ENCODE data around the gene P2RY4.
"Not testable (repeated sequence)": the region's sequence is repeated elsewhere in the genome, so short reads cannot be mapped to it uniquely, and the experiment has no call there.

The P2RY4 gene

GRCh38 chrX:70243601-70244000 is 16.4 kb downstream of the P2RY4 start:
- DNase-seq (ENCODE audit: low read depth in 2 of 2): not testable (repeated sequence)

GRCh38 chrX:70241501-70241900 is 18.5 kb downstream of the P2RY4 start:
- DNase-seq (ENCODE audit: low read depth in 2 of 2): no peak

GRCh38 chrX:70240751-70241150 is 19.3 kb downstream of the P2RY4 start:
- DNase-seq (ENCODE audit: low read depth in 2 of 2): no peak

- no peak for DNase-seq (ENCODE audit: low read depth in 2 of 2)
Measured at GRCh38 chrX:70234355-70234754, 25.6 kb downstream of the P2RY4 start, which contains the start of gene AWAT1. TSS of gene AWAT1 (plus strand) at chrX:70234655. CDS start at chrX:70234696, 41 bp downstream.

- DNase-seq (ENCODE audit: low read depth in 2 of 2): no peak
Measured at GRCh38 chrX:70231666-70232065, 28.3 kb downstream of the P2RY4 start.

GRCh38 chrX:70226687-70227086 is 33.3 kb downstream of the P2RY4 start:
- DNase-seq (ENCODE audit: low read depth in 2 of 2): no peak

- no peak for DNase-seq (ENCODE audit: low read depth in 2 of 2)
Measured at GRCh38 chrX:70226048-70226447, 34.0 kb downstream of the P2RY4 start.

GRCh38 chrX:70219938-70220764 is 39.9 kb downstream of the P2RY4 start:
- no peak for DNase-seq (ENCODE audit: low read depth in 2 of 2)

- not testable (repeated sequence) for DNase-seq (ENCODE audit: low read depth in 2 of 2)
Measured at GRCh38 chrX:70209570-70209969, 50.4 kb downstream of the P2RY4 start.

GRCh38 chrX:70208479-70208878 is 51.5 kb downstream of the P2RY4 start:
- no peak for DNase-seq (ENCODE audit: low read depth in 2 of 2)
